Measurements from ENCODE around the gene SYT15. TPM values are rescaled to one million over a fixed set of nuclear protein-coding genes. Genes with fewer than 3 reads are reported as not detected.
A peak's percentile ranks its signal among the peaks of the same experiment; 100 is the strongest.
"Not testable (repeated sequence)": the region's sequence is repeated elsewhere in the genome, so short reads cannot be mapped to it uniquely, and the experiment has no call there.

Gene SYT15
- total RNA-seq, 6 donors from 2014 or later = 11.6 to 52.4 (median 25.4) TPM

GRCh38 chr10:46560381-46560780 is 18.5 kb upstream of the SYT15 start:
- no peak for ATAC-seq (ENCODE audit: low FRiP score in 2 of 2)
- H3K27ac ChIP-seq = no peak overlapping the region
- H3K27me3 ChIP-seq = peaks cover 0 to 23% (median 12%) of the 10 kb centered on the region in 4 donors
- no peaks in the 10 kb centered on the region for H3K36me3 ChIP-seq
- TF ChIP-seq POLR2A (IDR thresholded peaks at IDR 0.05) = no peak
- no peak for TF ChIP-seq POLR2AphosphoS5 (IDR thresholded peaks at IDR 0.05)
- TF ChIP-seq, protein P1, sequence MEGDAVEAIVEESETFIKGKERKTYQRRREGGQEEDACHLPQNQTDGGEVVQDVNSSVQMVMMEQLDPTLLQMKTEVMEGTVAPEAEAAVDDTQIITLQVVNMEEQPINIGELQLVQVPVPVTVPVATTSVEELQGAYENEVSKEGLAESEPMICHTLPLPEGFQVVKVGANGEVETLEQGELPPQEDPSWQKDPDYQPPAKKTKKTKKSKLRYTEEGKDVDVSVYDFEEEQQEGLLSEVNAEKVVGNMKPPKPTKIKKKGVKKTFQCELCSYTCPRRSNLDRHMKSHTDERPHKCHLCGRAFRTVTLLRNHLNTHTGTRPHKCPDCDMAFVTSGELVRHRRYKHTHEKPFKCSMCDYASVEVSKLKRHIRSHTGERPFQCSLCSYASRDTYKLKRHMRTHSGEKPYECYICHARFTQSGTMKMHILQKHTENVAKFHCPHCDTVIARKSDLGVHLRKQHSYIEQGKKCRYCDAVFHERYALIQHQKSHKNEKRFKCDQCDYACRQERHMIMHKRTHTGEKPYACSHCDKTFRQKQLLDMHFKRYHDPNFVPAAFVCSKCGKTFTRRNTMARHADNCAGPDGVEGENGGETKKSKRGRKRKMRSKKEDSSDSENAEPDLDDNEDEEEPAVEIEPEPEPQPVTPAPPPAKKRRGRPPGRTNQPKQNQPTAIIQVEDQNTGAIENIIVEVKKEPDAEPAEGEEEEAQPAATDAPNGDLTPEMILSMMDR (IDR thresholded peaks at IDR 0.05) = no peak
- TF ChIP-seq EP300 (IDR thresholded peaks at IDR 0.05) = no peak
- no peaks in the 10 kb centered on the region for H3K9me3 ChIP-seq
- H3K4me3 ChIP-seq = no peak overlapping the region
- peaks cover 8 to 19% (median 12%) of the 10 kb centered on the region in 4 donors for H3K4me1 ChIP-seq
- 71 to 76% methylated on average over 5 of the region's 5 CpGs for WGBS, 2 donors
- peak in 1 of 2 donors; percentile 20 for DNase-seq

- no peaks in the 10 kb centered on the region for H3K9me3 ChIP-seq
- DNase-seq (peak in 1 of 2 donors; percentile 18), ATAC-seq (ENCODE audit: low FRiP score in 2 of 2) (no peak)
- H3K27me3 ChIP-seq = peaks cover 0 to 19% (median 11%) of the 10 kb centered on the region in 4 donors
- H3K4me3 ChIP-seq = no peak overlapping the region
- H3K27ac ChIP-seq = no peak overlapping the region
- H3K4me1 ChIP-seq = peaks cover 8 to 13% (median 9%) of the 10 kb centered on the region in 4 donors
- 32 to 81% methylated on average over 1 of the region's 1 CpG for WGBS, 2 donors
- no peaks in the 10 kb centered on the region for H3K36me3 ChIP-seq
- TF ChIP-seq POLR2AphosphoS5 (IDR thresholded peaks at IDR 0.05) (no peak), EP300 (IDR thresholded peaks at IDR 0.05) (no peak), POLR2A (IDR thresholded peaks at IDR 0.05) (no peak)
- TF ChIP-seq, protein P1 (IDR thresholded peaks at IDR 0.05) = no peak
Measured at GRCh38 chr10:46560952-46561351, 18.0 kb upstream of the SYT15 start.

- 2 to 5% methylated on average over 3 to 4 of the region's 6 CpGs for whole genome bisulfite sequencing, 2 donors
- peak; percentile 87 to 88 for ATAC-seq (ENCODE audit: low FRiP score in 2 of 2)
- TF ChIP-seq, protein P1 (IDR thresholded peaks at IDR 0.05) = peak in 4 of 6 experiments; percentile 53 to 75 (median 65)
Measured at GRCh38 chr10:46565591-46566332, 13.2 kb upstream of the SYT15 start.

DNA sequence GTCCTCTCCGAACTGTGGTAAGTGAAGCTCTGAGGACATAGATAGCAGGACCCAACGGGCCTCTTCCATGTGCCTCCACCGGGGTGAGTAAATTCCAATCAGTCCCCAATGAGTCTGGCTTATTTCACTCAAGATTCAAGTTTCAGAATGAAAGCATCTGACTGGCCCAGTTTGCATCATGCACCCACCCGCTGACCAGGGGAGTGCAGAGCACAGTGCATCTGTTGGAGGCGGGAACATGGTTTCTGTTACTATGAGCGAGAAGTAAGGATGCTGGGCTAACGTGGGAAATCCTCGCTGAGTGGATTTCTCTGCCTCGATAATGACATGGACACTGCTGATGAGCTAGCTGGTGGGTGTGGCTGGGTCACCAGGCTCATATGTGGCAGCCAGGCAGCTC is 11.8 kb upstream of the SYT15 start:
- H3K27ac ChIP-seq; DNase-seq; H3K36me3 ChIP-seq; ATAC-seq (ENCODE audit: low FRiP score in 2 of 2); H3K4me3 ChIP-seq; H3K9me3 ChIP-seq; H3K4me1 ChIP-seq; H3K27me3 ChIP-seq: not testable (repeated sequence)
- no CpG with 5 or more reads among the region's 9 CpGs for WGBS, 2 donors

More at GRCh38 chr10:46565591-46566332, 13.2 kb upstream of the SYT15 start:
- not testable (repeated sequence) for H3K27ac ChIP-seq, H3K27me3 ChIP-seq, H3K4me3 ChIP-seq, H3K36me3 ChIP-seq, H3K9me3 ChIP-seq, H3K4me1 ChIP-seq
- DNase-seq = peak in 1 of 2 donors; percentile 79

GRCh38 chr10:46570655-46571054 is 8.3 kb upstream of the SYT15 start:
- not testable (repeated sequence) for H3K36me3 ChIP-seq; H3K4me3 ChIP-seq; H3K4me1 ChIP-seq; H3K9me3 ChIP-seq; H3K27me3 ChIP-seq; DNase-seq; H3K27ac ChIP-seq; ATAC-seq (ENCODE audit: low FRiP score in 2 of 2)
- no CpG with 5 or more reads among the region's 2 CpGs for WGBS, 2 donors

GRCh38 chr10:46572765-46573164 is 6.2 kb upstream of the SYT15 start:
- H3K36me3 ChIP-seq; ATAC-seq (ENCODE audit: low FRiP score in 2 of 2); H3K4me3 ChIP-seq; H3K4me1 ChIP-seq; H3K27me3 ChIP-seq; H3K27ac ChIP-seq; H3K9me3 ChIP-seq: not testable (repeated sequence)
- WGBS, 2 donors = 20% methylated on average over 1 of the region's 4 CpGs; no CpG with 5 or more reads in 1 of the 2 donors
- peak in 1 of 2 donors; percentile 31 for DNase-seq

- H3K4me1 ChIP-seq; H3K27me3 ChIP-seq; ATAC-seq (ENCODE audit: low FRiP score in 2 of 2); H3K27ac ChIP-seq; H3K9me3 ChIP-seq; H3K36me3 ChIP-seq; H3K4me3 ChIP-seq: not testable (repeated sequence)
- WGBS, 2 donors = 47 to 66% methylated on average over 3 to 4 of the region's 5 CpGs
- peak in 1 of 2 donors; percentile 10 for DNase-seq
Measured at GRCh38 chr10:46573314-46573713, 5.6 kb upstream of the SYT15 start.

DNA sequence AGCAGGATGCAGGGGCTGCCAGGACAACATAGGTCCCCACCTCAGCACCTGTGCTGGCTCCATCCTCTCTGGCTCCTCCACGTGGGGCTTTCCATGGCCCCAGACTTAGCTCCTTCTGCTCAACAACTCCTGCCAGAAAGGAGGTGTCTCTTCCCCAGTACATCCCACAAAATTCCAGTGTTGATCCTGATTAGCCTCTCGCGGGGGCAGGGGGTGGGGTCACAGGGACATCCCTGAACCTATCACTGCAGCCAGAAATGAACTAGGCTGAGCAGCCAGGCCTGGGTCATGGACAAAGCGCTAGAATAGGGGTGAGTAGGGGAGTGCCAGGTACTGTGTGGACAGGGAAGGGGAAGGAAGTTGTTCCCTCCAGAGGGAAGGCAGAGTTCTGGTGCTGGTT is 5.0 kb upstream of the SYT15 start:
- not testable (repeated sequence) for DNase-seq; H3K4me1 ChIP-seq; H3K27me3 ChIP-seq; H3K4me3 ChIP-seq; H3K36me3 ChIP-seq; H3K27ac ChIP-seq; ATAC-seq (ENCODE audit: low FRiP score in 2 of 2); H3K9me3 ChIP-seq
- WGBS, 2 donors = 63 to 80% methylated on average over 2 to 4 of the region's 4 CpGs

DNA sequence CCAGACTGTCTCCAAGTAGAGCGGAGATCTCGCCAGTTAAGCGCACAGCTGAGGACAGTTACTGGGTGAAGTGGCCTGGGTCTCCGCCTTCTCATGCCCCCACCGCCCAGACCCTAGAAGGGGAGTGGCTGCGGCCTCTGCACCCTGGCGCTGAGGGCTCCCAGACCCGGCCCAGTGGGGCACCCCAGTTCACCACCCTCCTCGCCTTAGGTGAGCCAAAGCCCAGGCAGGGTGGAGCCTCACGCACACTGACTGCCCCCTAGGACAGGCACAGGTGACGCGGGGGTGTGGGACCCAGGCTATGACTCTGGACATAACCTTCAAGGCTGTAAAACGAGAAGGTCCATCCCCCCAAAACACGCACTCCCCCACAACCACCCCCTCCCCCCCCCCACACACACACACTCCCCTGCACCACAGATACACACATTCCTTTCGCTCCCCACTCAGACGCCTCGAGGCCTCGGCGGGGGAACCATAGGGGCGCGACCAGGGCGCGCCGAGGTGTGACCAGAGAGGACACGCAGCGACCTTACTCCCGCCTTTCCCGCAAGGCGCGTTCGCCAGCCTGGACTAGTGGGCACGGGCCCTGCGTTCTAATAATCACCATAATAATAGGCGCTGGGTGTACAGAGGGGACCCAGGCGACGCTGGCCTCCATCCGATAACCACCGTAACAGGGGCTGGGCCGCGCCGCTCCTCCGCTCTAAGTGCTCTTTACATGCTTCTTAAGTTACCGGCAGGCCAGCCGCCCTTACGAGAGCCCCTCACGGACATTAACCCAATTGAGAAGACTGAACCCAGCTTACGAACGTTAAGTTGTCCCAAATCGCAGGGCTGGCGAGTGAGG is 1.1 kb upstream of the SYT15 start:
- peak in 1 of 2 donors; percentile 12 for ATAC-seq (ENCODE audit: low FRiP score in 2 of 2)
- Histone ChIP-seq H3K27ac (peak overlapping the region in 1 of 4 donors; percentile 72), H3K4me3 (peak overlapping the region in 3 of 4 donors; percentile 36 to 41 (median 37))
- H3K4me1 ChIP-seq, H3K36me3 ChIP-seq, H3K27me3 ChIP-seq, H3K9me3 ChIP-seq: not testable (repeated sequence)
- whole genome bisulfite sequencing, 2 donors = 50 to 51% methylated on average over 4 to 16 of the region's 50 CpGs
- DNase-seq = peak; percentile 22 to 81

All from upper lobe of left lung (tissue), 6 donors.